Loucy (cell line): Measurements from ENCODE around the gene RECQL5.

ENCODE experiments used
- H2AFZ ChIP-seq: fragments of 200-600 bp; sonication (generic); 2 replicates; pipeline ENCODE4 v1.6.0; 2016; ENCODE audit warnings: antibody characterized with exemption, mild to moderate bottlenecking, low read length, moderate library complexity
- H3F3A ChIP-seq: fragments of 200-600 bp; 2 replicates; pipeline ENCODE4 v1.6.0; 2016; ENCODE audit warnings: antibody characterized with exemption, low read depth, mild to moderate bottlenecking
- H3K27me3 ChIP-seq: fragments of 200-600 bp; sonication (generic); 2 replicates; pipeline ENCODE4 v1.6.1; 2014; ENCODE audit warnings: low read length, mild to moderate bottlenecking; ENCODE audit not compliant: insufficient read depth, poor library complexity, severe bottlenecking
- H3K36me3 ChIP-seq: fragments of 200-600 bp; sonication (generic); 2 replicates; pipeline ENCODE4 v1.6.1; 2016; ENCODE audit warnings: low read length; ENCODE audit not compliant: insufficient read depth
- H3K4me1 ChIP-seq: fragments of 200-600 bp; sonication (generic); 2 replicates; pipeline ENCODE4 v1.5.1; 2014; ENCODE audit warnings: low read length, mild to moderate bottlenecking; ENCODE audit not compliant: insufficient read depth, poor library complexity, severe bottlenecking
- H3K4me2 ChIP-seq: fragments of 200-600 bp; sonication (generic); 2 replicates; pipeline ENCODE4 v1.6.0; 2014; ENCODE audit warnings: antibody characterized with exemption, low read length, low read depth, mild to moderate bottlenecking; ENCODE audit not compliant: poor library complexity, severe bottlenecking
- H3K4me3 ChIP-seq: fragments of 200-600 bp; sonication (generic); 2 replicates; pipeline ENCODE4 v1.5.1; 2014; ENCODE audit warnings: low read length, mild to moderate bottlenecking, mixed read lengths; ENCODE audit not compliant: poor library complexity, severe bottlenecking
- H3K79me2 ChIP-seq: fragments of 200-600 bp; sonication (generic); 2 replicates; pipeline ENCODE4 v1.6.1; 2014; ENCODE audit warnings: low read length; ENCODE audit not compliant: insufficient read depth
- H3K9ac ChIP-seq: fragments of 200-600 bp; sonication (generic); 2 replicates; pipeline ENCODE4 v1.6.0; 2014; ENCODE audit warnings: mild to moderate bottlenecking, low read depth, low read length, moderate library complexity; ENCODE audit not compliant: poor library complexity, severe bottlenecking
- H3K9me2 ChIP-seq: fragments of 200-600 bp; sonication (generic); replicated peaks from 2 replicates; pipeline ENCODE4 v1.6.1; 2016; ENCODE audit warnings: low read depth, low read length, mixed read lengths
- H3K9me3 ChIP-seq: fragments of 200-600 bp; sonication (generic); 2 replicates; pipeline ENCODE4 v1.6.1; 2014; ENCODE audit warnings: mild to moderate bottlenecking, antibody characterized with exemption, low read length, low read depth; ENCODE audit not compliant: insufficient read depth
- H4K20me1 ChIP-seq: fragments of 200-600 bp; sonication (generic); 2 replicates; pipeline ENCODE4 v1.6.0; 2014; ENCODE audit warnings: antibody characterized with exemption, low read length, mild to moderate bottlenecking; ENCODE audit not compliant: insufficient read depth, poor library complexity, severe bottlenecking
- CTCF ChIP-seq: fragments of 200-600 bp; sonication (generic); conservative IDR thresholded peaks from 2 replicates; pipeline ENCODE4 v1.5.1; 2014; ENCODE audit warnings: mild to moderate bottlenecking, antibody characterized with exemption, low read length
- EZH2phosphoT487 ChIP-seq: fragments of 200-600 bp; IDR thresholded peaks from 2 replicates; pipeline ENCODE4 v1.6.1; 2018; ENCODE audit warnings: antibody characterized with exemption, mild to moderate bottlenecking, moderate library complexity, borderline replicate concordance

The RECQL5 gene

GRCh38 chr17:75622076-75622475 is 44.9 kb downstream of the RECQL5 start:
- Histone ChIP-seq H3K4me2 (no peak overlapping the region), H3K27me3 (no peaks in the 10 kb centered on the region), H3K9ac (no peak overlapping the region), H3K79me2 (no peaks in the 10 kb centered on the region), H3K4me1 (no peaks in the 10 kb centered on the region), H3K9me3 (no peaks in the 10 kb centered on the region), H3K9me2 (no peaks in the 10 kb centered on the region), H4K20me1 (no peaks in the 10 kb centered on the region), H3K36me3 (no peaks in the 10 kb centered on the region), H3K4me3 (no peak overlapping the region), H2AFZ (no peak overlapping the region), H3F3A (no peaks in the 10 kb centered on the region)
- TF ChIP-seq EZH2phosphoT487 (no peak), CTCF (no peak)

- Histone ChIP-seq H3K9ac (no peak overlapping the region), H3K36me3 (no peaks in the 10 kb centered on the region), H3K9me2 (no peaks in the 10 kb centered on the region), H4K20me1 (no peaks in the 10 kb centered on the region), H2AFZ (no peak overlapping the region), H3K4me3 (no peak overlapping the region), H3K9me3 (no peaks in the 10 kb centered on the region), H3K79me2 (no peaks in the 10 kb centered on the region), H3K27me3 (no peaks in the 10 kb centered on the region), H3K4me2 (no peak overlapping the region), H3F3A (no peaks in the 10 kb centered on the region), H3K4me1 (peaks cover 2% of the 10 kb centered on the region)
- no peak for TF ChIP-seq CTCF
- TF ChIP-seq EZH2phosphoT487 = no peak
Observed at GRCh38 chr17:75621489-75621888, 45.5 kb downstream of the RECQL5 start.

GRCh38 chr17:75619506-75620431 is 47.2 kb downstream of the RECQL5 start:
- no peaks in the 10 kb centered on the region for H3K79me2 ChIP-seq
- no peaks in the 10 kb centered on the region for H4K20me1 ChIP-seq
- H3K4me1 ChIP-seq = peaks cover 7% of the 10 kb centered on the region
- TF ChIP-seq EZH2phosphoT487 (no peak), CTCF (peak; percentile 63)
- H3F3A ChIP-seq = no peaks in the 10 kb centered on the region
- no peak overlapping the region for H3K9ac ChIP-seq
- H3K4me2 ChIP-seq = no peak overlapping the region
- no peaks in the 10 kb centered on the region for H3K27me3 ChIP-seq
- H3K4me3 ChIP-seq = no peak overlapping the region
- no peaks in the 10 kb centered on the region for H3K36me3 ChIP-seq
- H2AFZ ChIP-seq = no peak overlapping the region
- H3K9me2 ChIP-seq = no peaks in the 10 kb centered on the region
- no peaks in the 10 kb centered on the region for H3K9me3 ChIP-seq
